ENCODE data around the gene ARHGAP15.

Gene ARHGAP15

DNA sequence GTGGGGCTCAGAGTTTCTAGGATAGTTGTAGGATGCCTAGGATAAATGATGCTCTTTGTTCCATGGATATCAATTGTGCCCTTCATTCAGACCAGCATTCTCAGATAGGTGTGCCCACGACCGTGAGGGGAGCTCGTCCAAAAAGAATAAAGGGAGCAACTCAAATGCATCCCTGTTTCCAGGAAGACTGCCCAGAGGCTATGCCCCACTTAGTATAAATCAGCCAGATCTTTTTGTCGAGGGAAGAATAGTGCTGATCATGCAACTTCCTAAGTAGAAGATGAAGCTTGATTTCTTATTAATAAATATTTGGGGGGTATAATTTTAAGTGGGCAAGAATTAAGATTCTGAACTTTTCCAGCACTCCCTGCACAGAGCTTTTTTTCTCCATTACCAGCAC is 450.2 kb downstream of the ARHGAP15 start:
- Histone ChIP-seq H3K4me3 (no peak overlapping the region), H3K27ac (no peak overlapping the region)
- no peak for DNase-seq (ENCODE audit: low spot score)
- TF ChIP-seq, protein P1, sequence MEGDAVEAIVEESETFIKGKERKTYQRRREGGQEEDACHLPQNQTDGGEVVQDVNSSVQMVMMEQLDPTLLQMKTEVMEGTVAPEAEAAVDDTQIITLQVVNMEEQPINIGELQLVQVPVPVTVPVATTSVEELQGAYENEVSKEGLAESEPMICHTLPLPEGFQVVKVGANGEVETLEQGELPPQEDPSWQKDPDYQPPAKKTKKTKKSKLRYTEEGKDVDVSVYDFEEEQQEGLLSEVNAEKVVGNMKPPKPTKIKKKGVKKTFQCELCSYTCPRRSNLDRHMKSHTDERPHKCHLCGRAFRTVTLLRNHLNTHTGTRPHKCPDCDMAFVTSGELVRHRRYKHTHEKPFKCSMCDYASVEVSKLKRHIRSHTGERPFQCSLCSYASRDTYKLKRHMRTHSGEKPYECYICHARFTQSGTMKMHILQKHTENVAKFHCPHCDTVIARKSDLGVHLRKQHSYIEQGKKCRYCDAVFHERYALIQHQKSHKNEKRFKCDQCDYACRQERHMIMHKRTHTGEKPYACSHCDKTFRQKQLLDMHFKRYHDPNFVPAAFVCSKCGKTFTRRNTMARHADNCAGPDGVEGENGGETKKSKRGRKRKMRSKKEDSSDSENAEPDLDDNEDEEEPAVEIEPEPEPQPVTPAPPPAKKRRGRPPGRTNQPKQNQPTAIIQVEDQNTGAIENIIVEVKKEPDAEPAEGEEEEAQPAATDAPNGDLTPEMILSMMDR (IDR thresholded peaks at IDR 0.05), result no peak

DNA sequence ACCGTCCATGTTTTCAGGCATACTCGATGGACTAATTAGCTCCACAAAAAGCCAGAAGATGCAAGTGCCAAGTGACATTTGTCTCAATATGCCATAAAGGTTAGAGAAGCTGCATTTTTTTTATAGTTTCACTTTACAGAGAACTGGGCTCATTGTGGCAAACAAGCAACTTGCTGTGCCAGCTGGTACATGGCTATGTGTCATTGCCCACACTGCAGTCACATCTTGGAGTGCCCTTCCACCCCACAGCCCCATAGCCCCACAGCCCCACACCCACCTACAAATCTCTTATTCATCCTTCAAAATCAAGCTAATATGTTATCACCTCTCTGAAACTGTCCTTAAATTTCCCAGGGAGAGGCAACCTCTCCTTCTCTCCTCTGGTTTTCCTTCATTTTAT is 451.9 kb downstream of the ARHGAP15 start:
- Histone ChIP-seq H3K4me3 (no peak overlapping the region), H3K27ac (no peak overlapping the region)
- TF ChIP-seq, protein P1 (IDR thresholded peaks at IDR 0.05), result no peak
- no peak for DNase-seq (ENCODE audit: low spot score)

DNA sequence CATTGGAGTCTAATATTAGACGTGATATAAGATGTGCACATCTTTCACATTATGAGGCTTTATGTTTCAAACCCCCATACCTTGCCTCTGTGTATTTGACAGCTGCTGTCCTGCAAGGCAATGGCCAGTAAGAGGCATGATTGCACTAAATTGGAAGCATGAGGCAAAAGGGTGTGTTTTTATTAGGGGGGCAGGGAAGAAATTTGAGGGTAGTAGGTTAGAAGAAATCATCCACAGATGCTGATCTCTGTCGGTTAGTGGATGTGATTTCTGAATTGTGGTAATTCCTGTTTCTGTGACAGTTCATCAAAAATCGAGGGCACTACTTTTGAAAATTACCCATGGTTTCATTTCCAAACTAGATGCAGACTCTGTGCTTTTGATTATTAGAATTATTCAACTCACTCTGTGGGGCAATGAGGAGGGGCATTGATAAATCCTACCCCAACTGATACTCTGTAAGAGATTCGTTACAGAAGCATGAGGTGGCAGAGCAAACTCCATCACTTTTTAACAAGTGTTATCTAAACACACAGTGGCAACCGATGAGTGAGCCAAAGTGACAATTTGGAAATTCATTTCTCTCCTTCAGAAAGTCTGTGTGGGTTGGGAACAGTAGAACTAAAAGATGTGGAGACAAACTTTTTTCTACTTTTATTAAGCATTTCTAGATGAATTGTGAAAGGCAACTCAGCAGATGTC is 453.0 kb downstream of the ARHGAP15 start:
- no peak for DNase-seq (ENCODE audit: low spot score)
- H3K4me3 ChIP-seq, result peak overlapping the region; percentile 22
- no peak overlapping the region for H3K27ac ChIP-seq
- TF ChIP-seq, protein P1 (IDR thresholded peaks at IDR 0.05), result no peak

DNA sequence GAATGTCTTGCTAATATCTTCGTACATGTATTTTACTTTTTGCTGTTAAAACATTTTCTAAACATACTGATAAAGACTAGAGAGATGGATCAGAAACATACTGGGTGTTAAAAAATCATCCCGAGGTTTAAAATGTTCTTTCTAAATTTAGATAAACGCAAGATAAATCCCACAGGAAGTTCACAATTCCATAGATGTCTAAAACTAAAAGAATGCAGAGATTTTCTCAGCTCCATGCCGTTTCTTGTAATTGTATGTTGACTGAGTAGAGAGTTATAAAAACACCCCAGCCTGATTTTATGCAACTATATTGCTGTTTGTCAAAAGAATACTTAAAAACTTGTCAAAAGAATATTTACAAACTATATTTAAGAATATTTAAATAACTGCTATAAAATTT is 455.7 kb downstream of the ARHGAP15 start:
- Histone ChIP-seq H3K4me3 (no peak overlapping the region), H3K27ac (no peak overlapping the region)
- TF ChIP-seq, protein P1 (IDR thresholded peaks at IDR 0.05), result no peak
- DNase-seq (ENCODE audit: low spot score), result no peak

DNA sequence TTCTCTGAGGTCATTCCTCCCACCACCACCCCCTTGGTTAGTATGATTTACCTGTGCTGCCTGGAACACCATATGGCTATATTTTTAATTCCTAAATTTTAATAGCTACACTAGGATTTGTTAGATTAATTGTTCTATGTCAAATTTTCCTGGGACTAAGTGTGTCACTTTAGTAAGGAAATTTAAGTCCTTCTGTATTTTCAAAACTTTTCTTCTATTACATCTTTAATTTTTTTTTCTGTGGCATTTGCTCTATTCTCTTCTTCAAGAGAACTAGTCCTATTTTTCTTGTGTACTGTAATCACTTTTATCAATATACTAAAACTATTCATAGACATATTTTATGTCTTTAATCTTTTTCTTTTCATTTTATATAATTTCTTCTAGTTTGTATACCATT is 456.9 kb downstream of the ARHGAP15 start:
- Histone ChIP-seq H3K4me3 (no peak overlapping the region), H3K27ac (no peak overlapping the region)
- TF ChIP-seq, protein P1 (IDR thresholded peaks at IDR 0.05), result no peak
- no peak for DNase-seq (ENCODE audit: low spot score)

DNA sequence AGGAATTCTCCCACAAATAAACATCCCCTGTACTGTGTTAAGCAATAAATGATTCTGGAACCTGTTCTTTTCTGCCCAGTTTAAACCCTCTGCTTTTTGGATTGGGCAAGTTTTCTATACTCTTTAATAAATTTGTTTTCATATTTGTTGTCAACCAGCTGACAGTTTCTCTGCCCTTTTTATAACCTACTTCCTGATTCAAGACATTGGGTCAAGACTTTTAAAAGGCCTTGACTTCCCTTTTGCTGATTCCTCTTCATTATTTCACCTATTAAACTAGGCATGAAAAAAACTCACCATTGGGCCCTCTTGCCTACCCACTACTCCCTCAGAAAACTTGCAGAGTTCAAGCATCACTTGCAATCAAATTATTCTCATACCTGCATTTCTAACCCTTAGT is 459.5 kb downstream of the ARHGAP15 start:
- no peak for DNase-seq (ENCODE audit: low spot score)
- no peak overlapping the region for H3K4me3 ChIP-seq
- TF ChIP-seq, protein P1 (IDR thresholded peaks at IDR 0.05), result no peak
- H3K27ac ChIP-seq, result no peak overlapping the region

DNA sequence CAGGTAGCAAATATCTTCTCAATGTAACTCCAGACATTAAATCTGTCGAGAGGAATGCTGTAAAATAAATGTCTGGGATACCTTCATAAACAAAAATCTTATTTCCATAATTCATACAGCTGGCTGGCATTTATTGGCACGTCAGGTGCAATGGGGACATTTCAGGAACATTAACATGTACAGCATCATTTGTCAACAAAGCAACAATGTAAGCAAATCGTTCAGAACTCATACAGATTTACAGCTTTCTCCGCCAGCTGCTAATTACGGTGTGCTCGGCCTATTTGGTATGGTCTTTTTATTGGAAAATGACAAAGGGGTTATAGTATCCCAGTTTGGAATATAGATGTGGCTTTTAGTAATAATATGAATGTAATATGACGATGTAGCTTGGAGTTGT is 464.9 kb downstream of the ARHGAP15 start:
- TF ChIP-seq, protein P1 (IDR thresholded peaks at IDR 0.05), result no peak
- DNase-seq (ENCODE audit: low spot score), result no peak
- H3K27ac ChIP-seq, result no peak overlapping the region
- no peak overlapping the region for H3K4me3 ChIP-seq

All from coronary artery (tissue), 2 donors.